Sigmoid colon (tissue), 4 donors: Measurements from ENCODE around the gene JUND.

ENCODE experiments used
- EP300 ChIP-seq, 4 donors: sonication (generic); formaldehyde crosslinking; IDR thresholded peaks; one replicate each; pipeline ENCODE4 v1.6.1; 2017; ENCODE audit warnings: antibody characterized with exemption in 4 of 4
- POLR2A ChIP-seq, 2 donors: fragments of 450-650 bp; IDR thresholded peaks; one replicate each; pipeline ENCODE4 v1.6.1; 2016; ENCODE audit warnings: antibody characterized with exemption in 2 of 2, mild to moderate bottlenecking in 2 of 2, moderate library complexity in 2 of 2
- TF ChIP-seq, protein P1 (sequence below), 4 experiments: fragments of 450-650 bp in 3 of 4; fragments of 200-600 bp in 1 of 4; IDR thresholded peaks; one replicate each; pipeline ENCODE4 v1.5.1; 2016 to 2019; ENCODE audit warnings: antibody characterized with exemption in 4 of 4, mild to moderate bottlenecking in 3 of 4, moderate library complexity in 2 of 4

GRCh38 chr19:18253716-18254115 lies 27.7 kb downstream of the JUND start:
- TF ChIP-seq, protein P1, sequence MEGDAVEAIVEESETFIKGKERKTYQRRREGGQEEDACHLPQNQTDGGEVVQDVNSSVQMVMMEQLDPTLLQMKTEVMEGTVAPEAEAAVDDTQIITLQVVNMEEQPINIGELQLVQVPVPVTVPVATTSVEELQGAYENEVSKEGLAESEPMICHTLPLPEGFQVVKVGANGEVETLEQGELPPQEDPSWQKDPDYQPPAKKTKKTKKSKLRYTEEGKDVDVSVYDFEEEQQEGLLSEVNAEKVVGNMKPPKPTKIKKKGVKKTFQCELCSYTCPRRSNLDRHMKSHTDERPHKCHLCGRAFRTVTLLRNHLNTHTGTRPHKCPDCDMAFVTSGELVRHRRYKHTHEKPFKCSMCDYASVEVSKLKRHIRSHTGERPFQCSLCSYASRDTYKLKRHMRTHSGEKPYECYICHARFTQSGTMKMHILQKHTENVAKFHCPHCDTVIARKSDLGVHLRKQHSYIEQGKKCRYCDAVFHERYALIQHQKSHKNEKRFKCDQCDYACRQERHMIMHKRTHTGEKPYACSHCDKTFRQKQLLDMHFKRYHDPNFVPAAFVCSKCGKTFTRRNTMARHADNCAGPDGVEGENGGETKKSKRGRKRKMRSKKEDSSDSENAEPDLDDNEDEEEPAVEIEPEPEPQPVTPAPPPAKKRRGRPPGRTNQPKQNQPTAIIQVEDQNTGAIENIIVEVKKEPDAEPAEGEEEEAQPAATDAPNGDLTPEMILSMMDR (IDR thresholded peaks at IDR 0.05) = no peak
- TF ChIP-seq EP300 (IDR thresholded peaks at IDR 0.05) (no peak), POLR2A (IDR thresholded peaks at IDR 0.05) (no peak)
